Trophoblast cell (in vitro differentiated cells and primary cell): ENCODE data around the gene HAS3.
"Not testable (repeated sequence)": the region's sequence is repeated elsewhere in the genome, so short reads cannot be mapped to it uniquely, and the experiment has no call there.

Experiments used
- DNase-seq, 2 donors: peaks; one replicate each; pipeline ENCODE4 v3.0.0-alpha.2; 2016
- H2AFZ ChIP-seq: 2 replicates; pipeline ENCODE4 v1.6.1; 2013; ENCODE audit warnings: low read length, moderate library complexity, mild to moderate bottlenecking; ENCODE audit not compliant: insufficient read depth, poor library complexity
- H2AK5ac ChIP-seq: 2 replicates; pipeline ENCODE4 v1.6.1; 2013; ENCODE audit warnings: mild to moderate bottlenecking, low read length
- H2BK120ac ChIP-seq: 2 replicates; pipeline ENCODE4 v1.6.1; 2013; ENCODE audit warnings: low read length, mild to moderate bottlenecking, moderate library complexity; ENCODE audit not compliant: insufficient read depth, poor library complexity
- H2BK12ac ChIP-seq: 2 replicates; pipeline ENCODE4 v1.6.1; 2013; ENCODE audit warnings: mild to moderate bottlenecking, low read length, moderate library complexity
- H2BK5ac ChIP-seq: 2 replicates; pipeline ENCODE4 v1.6.1; 2013; ENCODE audit warnings: low read length, low read depth, moderate library complexity, mild to moderate bottlenecking; ENCODE audit not compliant: poor library complexity
- H3K14ac ChIP-seq: 2 replicates; pipeline ENCODE4 v1.6.1; 2013; ENCODE audit warnings: mild to moderate bottlenecking, low read length
- H3K18ac ChIP-seq: 2 replicates; pipeline ENCODE4 v1.6.1; 2013; ENCODE audit warnings: mild to moderate bottlenecking, low read length
- H3K23ac ChIP-seq: 2 replicates; pipeline ENCODE4 v1.6.1; 2013; ENCODE audit warnings: low read length
- H3K27ac ChIP-seq: 2 replicates; pipeline ENCODE4 v1.5.1; 2013; ENCODE audit warnings: low read depth, mild to moderate bottlenecking, inconsistent platforms, low read length, moderate library complexity
- H3K27me3 ChIP-seq: 2 replicates; pipeline ENCODE4 v1.6.1; 2013; ENCODE audit warnings: inconsistent platforms, mild to moderate bottlenecking, low read length, moderate library complexity; ENCODE audit not compliant: insufficient read depth
- H3K36me3 ChIP-seq, 2 experiments: 1 replicate in 1 of 2; 2 replicates in 1 of 2; pipeline ENCODE4 v1.6.1; 2013; ENCODE audit warnings: low read length in 2 of 2, mild to moderate bottlenecking in 2 of 2, moderate library complexity in 1 of 2; ENCODE audit not compliant: insufficient read depth in 2 of 2, control insufficient read depth in 1 of 2
- H3K4ac ChIP-seq: 2 replicates; pipeline ENCODE4 v1.6.1; 2013; ENCODE audit warnings: low read depth, mild to moderate bottlenecking, low read length, moderate library complexity
- H3K4me1 ChIP-seq, 2 experiments: 1 replicate in 1 of 2; 2 replicates in 1 of 2; pipeline ENCODE4 v1.6.1; 2013; ENCODE audit warnings: low read length in 2 of 2, mild to moderate bottlenecking in 2 of 2, moderate library complexity in 1 of 2; ENCODE audit not compliant: insufficient read depth in 2 of 2, control insufficient read depth in 1 of 2
- H3K4me2 ChIP-seq: 2 replicates; pipeline ENCODE4 v1.6.1; 2013; ENCODE audit warnings: inconsistent platforms, mild to moderate bottlenecking, low read length, moderate library complexity
- H3K4me3 ChIP-seq: 2 replicates; pipeline ENCODE4 v1.5.1; 2013; ENCODE audit warnings: mild to moderate bottlenecking, low read depth, low read length, inconsistent platforms
- H3K79me1 ChIP-seq: one replicate; pipeline ENCODE4 v1.6.1; 2013; ENCODE audit warnings: low read length
- H3K79me2 ChIP-seq: 2 replicates; pipeline ENCODE4 v1.6.1; 2013; ENCODE audit warnings: low read length, mild to moderate bottlenecking; ENCODE audit not compliant: control insufficient read depth, insufficient read depth, poor library complexity
- H3K9ac ChIP-seq: 2 replicates; pipeline ENCODE4 v1.6.1; 2013; ENCODE audit warnings: mild to moderate bottlenecking, low read length
- H3K9me3 ChIP-seq: 2 replicates; pipeline ENCODE4 v1.6.1; 2013; ENCODE audit warnings: low read depth, mild to moderate bottlenecking, control low read depth, inconsistent platforms, low read length; ENCODE audit not compliant: insufficient read depth
- H4K12ac ChIP-seq: 2 replicates; pipeline ENCODE4 v1.6.1; 2013; ENCODE audit warnings: low read depth, mild to moderate bottlenecking, low read length, moderate library complexity
- H4K8ac ChIP-seq: 2 replicates; pipeline ENCODE4 v1.6.1; 2013; ENCODE audit warnings: low read depth, mild to moderate bottlenecking, low read length, moderate library complexity
- H4K91ac ChIP-seq: one replicate; pipeline ENCODE4 v1.6.1; 2013; ENCODE audit warnings: low read depth, mild to moderate bottlenecking, low read length, moderate library complexity
- WGBS: extraction: QIAGEN DNeasy Blood & Tissue Kit; methylation state at CpG from one replicate; pipeline ENCODE4 v1.1.7; 2013; ENCODE audit warnings: missing lambda C conversion rate; ENCODE audit not compliant: insufficient read length, insufficient coverage; ENCODE audit errors: extremely low coverage; 5-methylcytosine and 5-hydroxymethylcytosine counted together

Gene HAS3

DNA sequence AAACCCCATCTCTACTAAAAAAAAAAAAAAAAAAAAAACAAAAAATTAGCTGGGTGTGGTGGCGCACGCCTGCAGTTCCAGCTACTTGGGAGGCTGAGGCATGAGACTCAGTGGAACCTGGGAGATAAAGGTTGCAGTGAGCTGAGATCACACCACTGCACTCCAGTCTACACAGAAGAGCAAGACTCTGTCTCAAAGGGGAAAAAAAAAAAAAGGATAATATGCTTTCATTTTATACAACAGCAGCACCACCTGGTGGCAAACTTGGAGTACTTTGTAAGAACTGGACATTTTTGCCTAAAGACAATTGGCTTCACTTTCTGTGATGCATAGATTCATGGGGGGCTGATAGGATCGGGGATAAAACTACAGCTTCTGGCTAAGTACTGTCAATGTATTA, 18.5 kb downstream of the HAS3 start:
- peak; percentile 37 to 92 for DNase-seq
- peaks cover 27% of the 10 kb centered on the region in 2 experiments for H3K36me3 ChIP-seq
- no peaks in the 10 kb centered on the region for H3K79me1 ChIP-seq
- H3K4me1 ChIP-seq = no peaks in the 10 kb centered on the region
- no CpG with 5 or more reads among the region's 3 CpGs for WGBS
- no peak overlapping the region for H2BK5ac ChIP-seq
- no peak overlapping the region for H4K8ac ChIP-seq
- no peaks in the 10 kb centered on the region for H3K9me3 ChIP-seq
- no peak overlapping the region for H3K9ac ChIP-seq
- no peaks in the 10 kb centered on the region for H3K27me3 ChIP-seq
- no peak overlapping the region for H3K4me3 ChIP-seq
- no peak overlapping the region for H2BK12ac ChIP-seq
- no peak overlapping the region for H2AFZ ChIP-seq
- H2AK5ac ChIP-seq = no peak overlapping the region
- no peak overlapping the region for H3K4ac ChIP-seq
- no peak overlapping the region for H3K14ac ChIP-seq
- no peak overlapping the region for H3K23ac ChIP-seq
- no peak overlapping the region for H3K27ac ChIP-seq
- H2BK120ac ChIP-seq = no peak overlapping the region
- no peak overlapping the region for H3K18ac ChIP-seq
- no peak overlapping the region for H4K91ac ChIP-seq
- no peaks in the 10 kb centered on the region for H3K79me2 ChIP-seq
- no peak overlapping the region for H3K4me2 ChIP-seq
- no peak overlapping the region for H4K12ac ChIP-seq

DNA sequence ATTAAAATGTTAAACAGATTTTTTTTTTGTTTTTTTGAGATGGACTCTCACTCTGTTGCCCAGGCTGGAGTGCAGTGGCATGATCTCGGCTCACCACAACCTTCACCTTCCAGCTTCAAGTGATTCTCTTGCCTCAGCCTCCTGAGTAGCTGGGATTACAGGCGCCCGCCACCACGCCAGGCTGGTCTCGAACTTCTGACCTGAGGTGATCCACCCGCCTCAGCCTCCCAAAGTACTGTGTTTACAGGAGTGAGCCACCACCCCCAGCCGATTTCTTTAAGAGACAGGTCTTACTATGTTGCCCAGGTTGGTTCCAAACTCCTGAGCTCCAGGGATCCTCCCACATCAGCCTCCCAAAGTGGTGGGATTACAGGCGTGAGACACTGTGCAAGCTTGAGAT, 19.0 kb downstream of the HAS3 start:
- not testable (repeated sequence) for H4K12ac ChIP-seq, H4K91ac ChIP-seq, H3K79me2 ChIP-seq, H3K4me2 ChIP-seq, H2BK12ac ChIP-seq, H3K14ac ChIP-seq, H3K9me3 ChIP-seq, H2BK120ac ChIP-seq, H2AFZ ChIP-seq, H2BK5ac ChIP-seq, H2AK5ac ChIP-seq, H3K79me1 ChIP-seq, H3K18ac ChIP-seq, H3K27me3 ChIP-seq, H3K27ac ChIP-seq, H3K4ac ChIP-seq, H3K4me1 ChIP-seq, H3K4me3 ChIP-seq, H4K8ac ChIP-seq, H3K23ac ChIP-seq, H3K9ac ChIP-seq
- DNase-seq = peak in 1 of 2 donors; percentile 40
- peaks cover 22 to 24% of the 10 kb centered on the region in 2 experiments for H3K36me3 ChIP-seq
- WGBS = no CpG with 5 or more reads among the region's 8 CpGs

DNA sequence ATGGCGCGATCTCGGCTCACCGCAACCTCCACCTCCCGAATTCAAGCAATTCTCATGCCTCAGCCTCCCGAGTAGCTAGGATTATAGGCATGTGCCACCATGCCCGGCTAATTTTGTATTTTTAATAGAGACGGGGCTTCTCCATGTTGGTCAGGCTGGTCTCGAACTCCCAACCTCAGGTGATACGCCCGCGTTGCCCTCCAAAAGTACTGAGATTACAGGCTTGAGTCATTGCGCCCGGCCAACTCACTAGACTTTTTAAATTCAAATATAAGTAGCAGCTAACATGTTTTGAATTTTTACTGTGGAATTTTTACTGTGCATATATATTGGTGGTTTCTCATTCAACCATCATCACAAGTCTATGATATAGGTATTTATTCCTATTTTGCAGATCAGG, 19.5 kb downstream of the HAS3 start:
- H3K36me3 ChIP-seq = peaks cover 16 to 18% of the 10 kb centered on the region in 2 experiments
- H2AK5ac ChIP-seq, H3K79me1 ChIP-seq, H2AFZ ChIP-seq, H2BK5ac ChIP-seq, H3K27ac ChIP-seq, H3K9ac ChIP-seq, H3K79me2 ChIP-seq, H3K23ac ChIP-seq, H4K91ac ChIP-seq, H4K12ac ChIP-seq, H3K4ac ChIP-seq, H2BK12ac ChIP-seq, H2BK120ac ChIP-seq, H3K4me3 ChIP-seq, H3K9me3 ChIP-seq, H3K4me1 ChIP-seq, H4K8ac ChIP-seq, H3K18ac ChIP-seq, H3K14ac ChIP-seq, DNase-seq, H3K4me2 ChIP-seq, H3K27me3 ChIP-seq: not testable (repeated sequence)
- WGBS = no CpG with 5 or more reads among the region's 14 CpGs

DNA sequence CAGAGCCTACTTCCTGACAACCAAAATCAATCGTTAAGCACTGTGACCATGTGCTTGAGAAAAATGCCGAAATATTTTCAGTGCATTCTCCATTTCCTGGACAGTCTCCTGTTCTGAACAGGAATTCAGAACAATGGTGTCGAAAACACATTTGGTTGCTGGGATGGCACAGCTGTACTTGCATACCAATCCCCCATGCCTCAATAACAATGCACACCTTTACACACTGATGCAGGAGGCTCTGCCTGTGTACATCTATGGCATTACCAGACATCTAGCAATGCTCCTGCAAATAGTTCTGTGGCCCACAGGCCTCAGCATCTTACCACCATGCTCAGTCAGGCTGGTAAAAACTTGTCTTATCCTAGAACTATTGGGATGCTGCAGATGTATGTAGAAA, 20.8 kb downstream of the HAS3 start:
- no peak overlapping the region for H2BK12ac ChIP-seq
- no peaks in the 10 kb centered on the region for H3K27me3 ChIP-seq
- no peak overlapping the region for H4K91ac ChIP-seq
- H3K79me2 ChIP-seq = peaks cover 4% of the 10 kb centered on the region
- no peaks in the 10 kb centered on the region for H3K79me1 ChIP-seq
- no peak overlapping the region for H3K18ac ChIP-seq
- no peak overlapping the region for H2BK5ac ChIP-seq
- H3K9me3 ChIP-seq = no peaks in the 10 kb centered on the region
- no peak overlapping the region for H4K8ac ChIP-seq
- DNase-seq = no peak
- H3K27ac ChIP-seq = no peak overlapping the region
- no peak overlapping the region for H3K9ac ChIP-seq
- no peak overlapping the region for H3K4me2 ChIP-seq
- H3K14ac ChIP-seq = no peak overlapping the region
- H3K4me3 ChIP-seq = no peak overlapping the region
- H3K4ac ChIP-seq = no peak overlapping the region
- WGBS = no CpG with 5 or more reads among the region's 3 CpGs
- no peak overlapping the region for H3K23ac ChIP-seq
- no peak overlapping the region for H2AFZ ChIP-seq
- H3K4me1 ChIP-seq = no peaks in the 10 kb centered on the region
- H3K36me3 ChIP-seq = peaks cover 4 to 7% of the 10 kb centered on the region in 2 experiments
- H2AK5ac ChIP-seq = no peak overlapping the region
- no peak overlapping the region for H2BK120ac ChIP-seq
- H4K12ac ChIP-seq = no peak overlapping the region
